ENCODE data around the gene LCOR.
A peak's percentile ranks its signal among the peaks of the same experiment; 100 is the strongest.
"Not testable (repeated sequence)": the region's sequence is repeated elsewhere in the genome, so short reads cannot be mapped to it uniquely, and the experiment has no call there.

The LCOR gene

DNA sequence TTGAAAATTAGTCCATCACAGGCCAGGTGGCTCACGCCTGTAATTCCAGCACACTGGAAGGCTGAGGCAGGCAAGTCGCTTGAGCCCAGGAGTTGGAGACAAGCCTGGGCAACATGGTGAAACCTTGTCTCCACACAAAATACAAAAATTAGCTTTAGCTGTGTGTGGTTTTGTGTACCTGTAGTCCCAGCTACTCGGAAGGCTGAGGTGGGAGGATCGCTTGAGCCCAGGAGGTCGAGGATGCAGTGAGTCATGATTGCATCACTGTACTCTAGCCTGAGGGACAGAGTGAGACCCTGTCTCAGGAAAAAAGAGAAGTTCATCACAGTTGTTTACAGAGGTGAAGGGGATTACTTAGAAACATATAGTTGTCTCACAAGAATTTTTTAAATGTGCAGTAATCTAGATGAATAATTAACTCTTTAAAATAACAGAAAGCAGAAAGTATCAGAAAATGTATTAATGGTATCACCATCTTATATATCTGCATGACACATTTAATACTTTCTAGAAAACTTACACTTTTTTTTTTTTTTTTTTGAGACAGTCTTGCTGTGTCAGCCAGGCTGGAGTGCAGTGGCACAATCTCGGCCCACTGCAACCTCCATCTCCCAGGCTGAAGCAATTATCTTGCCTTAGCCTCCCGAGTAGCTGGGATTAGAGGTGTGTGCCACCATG lies 8.9 kb downstream of the LCOR start:
- peak; percentile 74 for DNase-seq (ENCODE audit: low read depth)

- peak; percentile 43 for DNase-seq (ENCODE audit: low read depth)
Observed at GRCh38 chr10:96842896-96843723, 11.0 kb downstream of the LCOR start.

- DNase-seq (ENCODE audit: low read depth) = no peak
Observed at GRCh38 chr10:96843823-96844222, 11.7 kb downstream of the LCOR start.

DNA sequence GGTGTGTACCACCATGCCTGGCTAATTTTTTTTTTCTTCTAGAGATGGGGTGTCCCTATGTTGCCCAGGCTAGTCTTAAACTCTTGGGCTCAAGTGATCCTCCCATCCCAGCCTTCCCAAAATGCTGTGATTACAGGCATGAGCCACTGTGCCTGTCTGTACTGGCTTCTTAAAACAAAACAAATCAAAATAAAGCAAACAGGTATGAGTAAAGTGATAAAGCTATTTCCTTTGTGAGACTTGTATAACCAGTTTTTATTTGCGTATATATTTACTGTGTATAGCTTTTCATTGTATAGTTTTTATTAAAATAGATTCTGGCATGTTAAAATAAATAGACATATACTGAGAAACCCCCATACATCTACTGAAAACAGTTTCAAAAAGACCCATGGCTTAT lies 14.3 kb downstream of the LCOR start:
- no peak for DNase-seq (ENCODE audit: low read depth)

DNA sequence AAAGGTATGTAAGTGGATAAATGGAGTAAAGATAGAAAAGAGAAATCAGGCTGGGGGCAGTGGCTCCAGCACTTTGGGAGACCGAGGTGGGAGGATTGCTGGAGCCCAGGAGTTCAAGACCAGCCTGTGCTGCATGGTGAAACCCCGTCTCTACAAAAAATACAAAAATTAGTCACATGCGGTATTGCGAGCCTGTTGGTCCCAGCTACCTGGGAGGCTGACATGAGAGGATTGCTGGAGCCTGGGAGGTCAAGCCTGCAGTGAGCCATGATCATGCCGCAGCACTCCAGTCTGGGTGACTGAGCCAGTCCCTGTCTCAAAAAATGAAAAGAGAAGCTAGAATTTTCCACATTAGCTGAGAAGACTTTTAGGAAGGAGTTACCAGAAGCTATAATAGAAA lies 14.8 kb downstream of the LCOR start:
- no peak for DNase-seq (ENCODE audit: low read depth)

GRCh38 chr10:96847356-96847755 lies 15.3 kb downstream of the LCOR start:
- not testable (repeated sequence) for DNase-seq (ENCODE audit: low read depth)

DNA sequence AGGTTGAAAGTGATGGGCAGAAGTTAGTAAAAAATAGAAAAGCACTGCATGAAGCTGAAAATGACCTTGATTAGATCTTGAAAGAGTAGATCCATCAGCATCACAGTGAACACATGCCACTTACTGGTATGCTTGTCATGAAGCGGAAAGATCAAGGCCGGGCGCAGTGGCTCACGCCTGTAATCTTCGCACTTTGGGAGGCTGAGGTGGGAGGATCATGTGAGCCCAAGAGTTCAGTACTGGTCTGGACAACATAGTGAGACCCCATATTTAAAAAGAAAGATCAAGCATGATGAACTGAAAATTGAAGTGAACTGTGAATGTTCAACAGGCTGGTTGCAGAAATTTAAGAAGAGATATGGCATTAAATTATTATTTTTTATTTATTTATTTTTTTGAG lies 18.0 kb downstream of the LCOR start:
- DNase-seq (ENCODE audit: low read depth) = no peak

DNA sequence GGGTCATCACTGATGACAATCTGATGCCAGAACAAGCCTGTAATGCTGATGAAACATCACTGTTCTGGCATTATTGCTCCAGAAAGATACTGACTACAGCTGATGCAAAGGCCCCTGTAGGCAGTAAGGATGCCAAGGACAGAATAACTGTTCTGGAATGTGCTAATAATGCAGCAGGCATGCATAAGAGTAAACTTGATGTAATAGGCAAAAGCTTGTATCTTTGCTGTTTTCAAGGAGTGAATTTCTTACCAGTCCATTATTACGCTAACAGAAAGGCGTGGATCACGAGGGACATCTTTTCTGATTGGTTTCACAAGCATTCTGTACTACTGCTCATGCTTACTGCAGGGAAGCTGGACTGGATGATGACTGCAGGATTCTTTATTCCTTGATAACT lies 18.7 kb downstream of the LCOR start:
- peak; percentile 99 for DNase-seq (ENCODE audit: low read depth)

DNA sequence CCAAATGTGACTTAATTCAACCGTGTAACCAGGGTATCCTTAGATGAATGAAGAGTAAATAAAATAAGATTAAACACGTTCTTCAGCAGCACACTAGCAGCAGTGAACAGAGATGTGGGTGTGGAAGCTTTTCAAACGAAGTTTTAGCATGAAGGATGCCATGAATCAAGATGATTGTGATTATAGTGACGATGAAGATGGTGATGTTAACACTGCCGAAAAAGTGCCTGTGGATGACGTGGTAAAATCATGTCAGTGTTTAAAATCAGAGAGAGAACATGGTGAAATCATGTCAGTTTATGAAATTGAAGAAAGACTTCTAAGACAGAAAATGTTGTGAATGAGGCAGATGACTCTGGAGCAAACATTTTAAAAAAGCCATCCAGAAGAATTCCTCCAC lies 19.2 kb downstream of the LCOR start:
- no peak for DNase-seq (ENCODE audit: low read depth)

GRCh38 chr10:96856317-96856716 lies 24.2 kb downstream of the LCOR start:
- DNase-seq (ENCODE audit: low read depth) = no peak

DNA sequence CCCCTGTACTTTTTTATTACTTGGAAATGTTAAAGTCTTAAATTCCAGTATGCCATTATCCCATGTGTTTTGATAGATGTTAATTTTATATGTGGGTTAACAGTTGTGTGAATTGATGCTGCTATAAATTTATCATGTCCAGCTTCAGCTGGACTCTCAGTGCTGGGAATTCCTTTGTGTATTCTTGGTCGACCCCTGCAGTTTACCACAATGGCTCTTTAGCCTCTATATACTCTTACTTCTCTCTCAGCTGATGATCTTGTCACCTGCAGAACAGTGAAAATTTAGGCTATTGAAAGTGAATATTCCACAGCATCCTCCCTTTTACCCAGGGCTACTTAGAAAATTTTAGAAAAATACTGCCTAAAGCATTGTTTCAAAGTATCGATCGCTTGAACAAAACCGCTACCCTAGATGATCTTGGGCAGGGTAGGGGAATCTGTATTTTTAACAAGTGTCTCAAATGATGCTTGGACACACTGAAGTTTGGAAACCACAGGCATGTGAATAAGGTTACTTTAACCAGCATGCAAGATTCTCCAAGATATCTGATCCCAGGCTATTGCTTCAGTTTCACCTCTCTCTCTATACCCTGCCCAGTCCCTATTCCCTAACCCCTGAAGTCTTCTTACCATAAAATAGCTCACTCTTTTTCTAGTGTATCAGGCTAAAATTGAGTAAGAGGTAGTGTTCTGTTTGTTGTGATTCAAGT lies 25.4 kb downstream of the LCOR start:
- peak; percentile 22 for DNase-seq (ENCODE audit: low read depth)

DNA sequence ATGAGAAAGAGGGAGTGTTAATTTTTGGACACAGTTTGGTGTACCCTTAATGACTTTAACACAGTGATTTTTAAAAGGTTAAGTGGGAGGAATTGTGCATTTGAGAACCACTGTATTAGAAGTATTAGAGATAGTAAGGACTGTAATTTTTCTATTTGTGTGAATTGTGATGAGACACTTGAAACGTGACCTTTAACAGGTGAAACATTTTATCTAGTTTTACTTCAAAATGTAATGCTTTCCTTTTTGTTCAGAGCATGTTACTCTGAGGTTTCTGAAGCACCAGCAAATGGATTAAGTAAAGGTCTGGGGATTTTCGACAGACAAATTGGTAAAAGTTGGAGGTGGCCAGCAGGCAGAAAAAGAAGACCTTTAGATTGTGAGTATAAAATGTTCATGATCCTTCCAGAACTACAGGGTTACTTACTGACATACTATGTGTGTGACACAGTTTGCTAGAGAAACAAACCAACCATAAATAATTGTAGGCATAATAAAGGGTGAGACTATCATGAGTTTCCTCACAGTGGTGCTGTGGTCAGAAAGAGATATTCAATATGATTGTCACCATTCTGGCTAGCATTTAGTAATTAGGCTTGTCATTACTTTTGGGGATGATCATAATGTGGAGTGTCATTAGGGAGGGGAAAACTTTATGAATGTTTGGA lies 26.1 kb downstream of the LCOR start:
- DNase-seq (ENCODE audit: low read depth) = peak; percentile 13

DNA sequence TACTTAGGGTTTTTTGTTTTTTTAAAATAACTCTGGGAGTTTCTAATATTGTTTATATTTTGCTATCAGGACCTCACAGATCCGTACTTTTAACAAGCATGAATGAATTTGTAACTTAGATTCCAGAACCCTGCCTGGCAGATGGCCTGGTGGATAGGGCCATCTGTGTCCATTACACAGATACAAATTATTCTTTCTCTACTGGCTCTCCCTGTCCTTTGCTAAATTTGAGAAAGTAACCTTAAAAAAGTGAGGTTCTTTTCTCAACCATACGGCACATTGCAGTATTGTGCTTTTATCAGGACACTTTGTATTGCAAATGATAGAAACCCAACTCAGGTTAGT lies 26.6 kb downstream of the LCOR start:
- no peak for DNase-seq (ENCODE audit: low read depth)

- no peak for DNase-seq (ENCODE audit: low read depth)
Observed at GRCh38 chr10:96860631-96861277, 28.7 kb downstream of the LCOR start.

GRCh38 chr10:96863922-96864543 lies 31.9 kb downstream of the LCOR start:
- DNase-seq (ENCODE audit: low read depth) = peak; percentile 36

GRCh38 chr10:96873086-96873485 lies 41.0 kb downstream of the LCOR start:
- no peak for DNase-seq (ENCODE audit: low read depth)

DNA sequence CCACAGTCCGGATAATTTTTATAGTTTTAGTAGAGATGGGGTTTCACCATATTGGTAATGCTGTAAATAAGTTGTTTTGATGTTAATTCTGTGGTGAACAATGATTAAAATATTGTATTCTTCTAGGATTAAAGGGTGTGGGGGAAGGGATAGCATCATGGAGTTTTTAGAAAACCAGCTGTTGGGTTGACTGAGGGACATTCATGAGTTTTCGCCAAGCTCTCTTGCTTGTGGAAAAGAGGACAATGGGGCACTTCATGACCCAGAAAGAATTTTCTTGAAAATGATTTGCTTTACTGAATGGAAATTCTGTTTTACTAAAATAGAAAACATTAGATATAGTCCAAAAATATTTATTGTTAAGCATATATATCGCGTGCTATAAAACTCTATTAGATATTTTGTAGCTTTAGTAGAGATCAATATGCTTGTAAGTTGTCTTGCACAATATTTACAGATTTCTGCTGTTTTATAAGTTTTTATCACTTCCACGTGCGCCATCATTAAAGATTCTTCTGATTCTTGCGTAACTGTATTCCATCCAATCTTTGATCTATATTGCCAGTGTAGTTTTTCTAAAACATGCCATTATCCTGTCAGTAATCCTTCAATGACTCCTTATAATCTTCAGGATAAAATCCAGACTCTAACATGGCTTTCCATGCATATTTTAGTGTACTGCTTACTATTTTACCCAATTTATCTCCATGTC lies 41.8 kb downstream of the LCOR start:
- no peak for DNase-seq (ENCODE audit: low read depth)

DNA sequence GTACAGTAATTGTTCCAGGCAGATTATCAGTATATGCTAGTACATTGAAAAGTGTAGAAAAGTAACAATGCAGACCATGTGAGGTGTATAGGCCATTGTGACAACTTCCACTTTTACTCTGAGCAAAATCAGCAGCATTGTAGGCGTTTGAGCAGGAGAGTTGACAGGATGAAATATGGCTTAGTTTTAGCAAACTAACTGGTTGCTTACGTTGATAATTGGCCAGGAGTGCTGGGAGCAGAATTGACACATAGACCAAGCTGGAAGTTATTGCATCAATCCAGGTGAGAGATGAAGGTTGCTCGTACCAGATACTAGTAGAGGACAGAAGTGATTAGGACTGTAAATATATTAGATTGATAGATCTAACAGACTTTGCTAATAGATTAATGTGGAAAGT lies 46.0 kb downstream of the LCOR start:
- no peak for DNase-seq (ENCODE audit: low read depth)

GRCh38 chr10:96880575-96880974 lies 48.5 kb downstream of the LCOR start:
- DNase-seq (ENCODE audit: low read depth) = no peak

DNA sequence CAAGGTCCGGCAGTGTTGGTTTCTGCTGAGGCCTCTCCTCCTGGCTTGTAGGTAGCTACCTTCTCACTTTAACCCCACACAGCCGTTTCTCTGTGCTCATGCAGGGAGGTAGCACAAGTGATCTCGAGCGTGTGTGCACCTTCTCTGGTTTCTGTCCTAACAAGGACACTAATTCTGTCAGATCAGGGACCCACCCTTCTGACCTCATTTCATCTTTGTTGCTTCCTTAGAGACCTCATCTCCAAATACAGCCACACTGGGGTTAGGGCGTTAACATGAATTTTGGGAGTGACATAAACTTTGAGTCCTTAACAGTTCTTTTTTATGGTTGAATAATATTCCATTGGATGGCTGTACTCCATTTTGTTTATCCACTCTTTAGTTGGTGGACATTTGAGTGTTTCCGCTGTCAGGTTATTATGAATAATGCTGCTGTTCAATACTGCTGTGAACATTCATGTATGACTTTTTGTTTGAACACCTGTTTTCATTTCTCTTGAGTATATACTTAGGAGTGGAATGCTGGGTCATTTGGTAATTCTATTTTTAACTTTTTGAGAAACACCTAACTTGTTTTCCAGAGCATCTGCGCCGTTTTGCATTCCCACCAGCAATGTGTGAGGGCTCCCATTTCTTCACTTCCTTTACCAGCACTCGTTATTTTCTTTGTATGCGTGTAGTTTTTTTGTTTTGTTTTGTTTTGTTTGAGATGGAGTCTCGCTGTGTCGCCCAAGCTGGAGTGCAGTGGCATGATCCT lies 57.5 kb downstream of the LCOR start:
- DNase-seq (ENCODE audit: low read depth) = no peak

All from iris pigment epithelial cell (primary cell).